ENCODE data around the gene PZP. TPM values are rescaled to one million over a fixed set of nuclear protein-coding genes. Genes with fewer than 3 reads are reported as not detected.

PZP gene
- total and polyA plus RNA-seq, 9 of the 15 experiments (the other 6 are each of a cell fraction or from before 2014, with no cell fraction given), result 0.01 TPM; not detected in 8

DNA sequence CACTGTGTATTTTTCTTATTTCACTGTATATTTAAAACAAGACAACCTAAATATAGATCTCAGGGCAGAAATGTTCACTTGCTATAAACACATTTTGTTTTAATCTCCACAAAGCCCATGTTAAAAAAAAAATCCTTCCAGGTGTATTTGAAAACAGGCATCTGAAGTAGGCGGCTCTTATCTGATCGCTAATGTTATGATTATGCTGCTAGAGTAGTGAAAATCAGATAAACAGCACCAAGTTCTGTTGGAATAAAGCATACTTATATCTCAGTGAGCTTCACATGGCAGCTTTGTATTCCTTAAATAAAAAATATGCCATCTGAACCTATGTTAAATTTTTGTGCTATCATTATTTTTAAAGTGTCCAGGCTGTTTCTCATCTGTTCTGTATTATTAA, 47.6 kb upstream of the PZP start (continued):
- TF ChIP-seq, protein P1, sequence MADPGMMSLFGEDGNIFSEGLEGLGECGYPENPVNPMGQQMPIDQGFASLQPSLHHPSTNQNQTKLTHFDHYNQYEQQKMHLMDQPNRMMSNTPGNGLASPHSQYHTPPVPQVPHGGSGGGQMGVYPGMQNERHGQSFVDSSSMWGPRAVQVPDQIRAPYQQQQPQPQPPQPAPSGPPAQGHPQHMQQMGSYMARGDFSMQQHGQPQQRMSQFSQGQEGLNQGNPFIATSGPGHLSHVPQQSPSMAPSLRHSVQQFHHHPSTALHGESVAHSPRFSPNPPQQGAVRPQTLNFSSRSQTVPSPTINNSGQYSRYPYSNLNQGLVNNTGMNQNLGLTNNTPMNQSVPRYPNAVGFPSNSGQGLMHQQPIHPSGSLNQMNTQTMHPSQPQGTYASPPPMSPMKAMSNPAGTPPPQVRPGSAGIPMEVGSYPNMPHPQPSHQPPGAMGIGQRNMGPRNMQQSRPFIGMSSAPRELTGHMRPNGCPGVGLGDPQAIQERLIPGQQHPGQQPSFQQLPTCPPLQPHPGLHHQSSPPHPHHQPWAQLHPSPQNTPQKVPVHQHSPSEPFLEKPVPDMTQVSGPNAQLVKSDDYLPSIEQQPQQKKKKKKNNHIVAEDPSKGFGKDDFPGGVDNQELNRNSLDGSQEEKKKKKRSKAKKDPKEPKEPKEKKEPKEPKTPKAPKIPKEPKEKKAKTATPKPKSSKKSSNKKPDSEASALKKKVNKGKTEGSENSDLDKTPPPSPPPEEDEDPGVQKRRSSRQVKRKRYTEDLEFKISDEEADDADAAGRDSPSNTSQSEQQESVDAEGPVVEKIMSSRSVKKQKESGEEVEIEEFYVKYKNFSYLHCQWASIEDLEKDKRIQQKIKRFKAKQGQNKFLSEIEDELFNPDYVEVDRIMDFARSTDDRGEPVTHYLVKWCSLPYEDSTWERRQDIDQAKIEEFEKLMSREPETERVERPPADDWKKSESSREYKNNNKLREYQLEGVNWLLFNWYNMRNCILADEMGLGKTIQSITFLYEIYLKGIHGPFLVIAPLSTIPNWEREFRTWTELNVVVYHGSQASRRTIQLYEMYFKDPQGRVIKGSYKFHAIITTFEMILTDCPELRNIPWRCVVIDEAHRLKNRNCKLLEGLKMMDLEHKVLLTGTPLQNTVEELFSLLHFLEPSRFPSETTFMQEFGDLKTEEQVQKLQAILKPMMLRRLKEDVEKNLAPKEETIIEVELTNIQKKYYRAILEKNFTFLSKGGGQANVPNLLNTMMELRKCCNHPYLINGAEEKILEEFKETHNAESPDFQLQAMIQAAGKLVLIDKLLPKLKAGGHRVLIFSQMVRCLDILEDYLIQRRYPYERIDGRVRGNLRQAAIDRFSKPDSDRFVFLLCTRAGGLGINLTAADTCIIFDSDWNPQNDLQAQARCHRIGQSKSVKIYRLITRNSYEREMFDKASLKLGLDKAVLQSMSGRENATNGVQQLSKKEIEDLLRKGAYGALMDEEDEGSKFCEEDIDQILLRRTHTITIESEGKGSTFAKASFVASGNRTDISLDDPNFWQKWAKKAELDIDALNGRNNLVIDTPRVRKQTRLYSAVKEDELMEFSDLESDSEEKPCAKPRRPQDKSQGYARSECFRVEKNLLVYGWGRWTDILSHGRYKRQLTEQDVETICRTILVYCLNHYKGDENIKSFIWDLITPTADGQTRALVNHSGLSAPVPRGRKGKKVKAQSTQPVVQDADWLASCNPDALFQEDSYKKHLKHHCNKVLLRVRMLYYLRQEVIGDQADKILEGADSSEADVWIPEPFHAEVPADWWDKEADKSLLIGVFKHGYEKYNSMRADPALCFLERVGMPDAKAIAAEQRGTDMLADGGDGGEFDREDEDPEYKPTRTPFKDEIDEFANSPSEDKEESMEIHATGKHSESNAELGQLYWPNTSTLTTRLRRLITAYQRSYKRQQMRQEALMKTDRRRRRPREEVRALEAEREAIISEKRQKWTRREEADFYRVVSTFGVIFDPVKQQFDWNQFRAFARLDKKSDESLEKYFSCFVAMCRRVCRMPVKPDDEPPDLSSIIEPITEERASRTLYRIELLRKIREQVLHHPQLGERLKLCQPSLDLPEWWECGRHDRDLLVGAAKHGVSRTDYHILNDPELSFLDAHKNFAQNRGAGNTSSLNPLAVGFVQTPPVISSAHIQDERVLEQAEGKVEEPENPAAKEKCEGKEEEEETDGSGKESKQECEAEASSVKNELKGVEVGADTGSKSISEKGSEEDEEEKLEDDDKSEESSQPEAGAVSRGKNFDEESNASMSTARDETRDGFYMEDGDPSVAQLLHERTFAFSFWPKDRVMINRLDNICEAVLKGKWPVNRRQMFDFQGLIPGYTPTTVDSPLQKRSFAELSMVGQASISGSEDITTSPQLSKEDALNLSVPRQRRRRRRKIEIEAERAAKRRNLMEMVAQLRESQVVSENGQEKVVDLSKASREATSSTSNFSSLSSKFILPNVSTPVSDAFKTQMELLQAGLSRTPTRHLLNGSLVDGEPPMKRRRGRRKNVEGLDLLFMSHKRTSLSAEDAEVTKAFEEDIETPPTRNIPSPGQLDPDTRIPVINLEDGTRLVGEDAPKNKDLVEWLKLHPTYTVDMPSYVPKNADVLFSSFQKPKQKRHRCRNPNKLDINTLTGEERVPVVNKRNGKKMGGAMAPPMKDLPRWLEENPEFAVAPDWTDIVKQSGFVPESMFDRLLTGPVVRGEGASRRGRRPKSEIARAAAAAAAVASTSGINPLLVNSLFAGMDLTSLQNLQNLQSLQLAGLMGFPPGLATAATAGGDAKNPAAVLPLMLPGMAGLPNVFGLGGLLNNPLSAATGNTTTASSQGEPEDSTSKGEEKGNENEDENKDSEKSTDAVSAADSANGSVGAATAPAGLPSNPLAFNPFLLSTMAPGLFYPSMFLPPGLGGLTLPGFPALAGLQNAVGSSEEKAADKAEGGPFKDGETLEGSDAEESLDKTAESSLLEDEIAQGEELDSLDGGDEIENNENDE (IDR thresholded peaks at IDR 0.05; ENCODE audit: low read depth, low read length), result no peak
- TF ChIP-seq CBFB (CRISPR knock-in tag; IDR thresholded peaks at IDR 0.05) (no peak), ZNF280A (IDR thresholded peaks at IDR 0.05; ENCODE audit: low read depth, partially characterized antibody) (no peak), ZNF764 (CRISPR knock-in tag; IDR thresholded peaks at IDR 0.05; ENCODE audit: low read depth) (no peak), ZBTB17 (CRISPR knock-in tag; IDR thresholded peaks at IDR 0.05) (no peak), SUPT5H (IDR thresholded peaks at IDR 0.05) (no peak), MYC (IDR thresholded peaks at IDR 0.05; ENCODE audit: low read depth, low read length) (no peak), MYC (CRISPR knock-in tag; IDR thresholded peaks at IDR 0.05; ENCODE audit: borderline replicate concordance, low read depth) (no peak), ZNF143 (CRISPR knock-in tag; IDR thresholded peaks at IDR 0.05) (no peak), NCOA1 (IDR thresholded peaks at IDR 0.05; ENCODE audit: low read depth) (no peak)
- TF ChIP-seq, protein P2, sequence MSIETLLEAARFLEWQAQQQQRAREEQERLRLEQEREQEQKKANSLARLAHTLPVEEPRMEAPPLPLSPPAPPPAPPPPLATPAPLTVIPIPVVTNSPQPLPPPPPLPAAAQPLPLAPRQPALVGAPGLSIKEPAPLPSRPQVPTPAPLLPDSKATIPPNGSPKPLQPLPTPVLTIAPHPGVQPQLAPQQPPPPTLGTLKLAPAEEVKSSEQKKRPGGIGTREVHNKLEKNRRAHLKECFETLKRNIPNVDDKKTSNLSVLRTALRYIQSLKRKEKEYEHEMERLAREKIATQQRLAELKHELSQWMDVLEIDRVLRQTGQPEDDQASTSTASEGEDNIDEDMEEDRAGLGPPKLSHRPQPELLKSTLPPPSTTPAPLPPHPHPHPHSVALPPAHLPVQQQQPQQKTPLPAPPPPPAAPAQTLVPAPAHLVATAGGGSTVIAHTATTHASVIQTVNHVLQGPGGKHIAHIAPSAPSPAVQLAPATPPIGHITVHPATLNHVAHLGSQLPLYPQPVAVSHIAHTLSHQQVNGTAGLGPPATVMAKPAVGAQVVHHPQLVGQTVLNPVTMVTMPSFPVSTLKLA (conservative IDR thresholded peaks at IDR 0.05), result no peak
